GM12873 (cell line): ENCODE results near the gene FILIP1L.

ENCODE experiments used
- TF ChIP-seq, protein P1 (sequence below): IDR thresholded peaks from 2 replicates; pipeline ENCODE4 v1.5.1; 2012; ENCODE audit warnings: low read depth, mild to moderate bottlenecking, moderate library complexity, low read length, control low read depth; ENCODE audit not compliant: insufficient read depth; ENCODE audit errors: missing control alignments

FILIP1L gene

DNA sequence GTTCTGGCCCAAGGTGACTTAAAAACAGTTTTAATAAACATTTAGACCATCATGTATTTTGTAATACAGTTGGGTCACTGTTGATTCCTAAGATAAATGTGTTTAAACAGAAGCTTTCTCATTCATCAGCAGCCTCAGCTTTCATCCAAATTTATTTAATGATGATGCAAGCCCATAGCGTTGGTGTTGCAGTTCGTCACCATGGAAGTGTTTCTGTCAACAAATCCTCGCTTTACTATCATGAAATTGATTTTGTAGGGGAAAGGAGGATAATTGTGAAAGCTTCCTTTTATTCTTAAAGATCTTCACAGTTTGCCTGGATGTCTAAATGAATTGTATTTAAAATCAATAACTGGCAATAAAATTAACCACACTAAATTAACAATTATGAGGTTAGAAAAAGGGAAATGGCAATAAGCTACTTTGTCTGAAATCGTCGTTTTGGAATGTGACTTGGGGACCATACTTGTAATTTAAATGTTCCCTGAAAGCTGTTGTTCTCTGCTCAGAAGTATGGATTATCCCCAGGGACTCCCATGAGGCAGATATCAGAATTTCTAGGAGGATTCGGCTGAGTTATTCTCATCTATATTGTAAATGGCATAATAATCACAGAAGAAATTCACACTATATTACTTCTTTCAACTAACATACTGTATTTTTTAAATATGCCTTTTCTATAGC is 267.7 kb downstream of the FILIP1L start:
- TF ChIP-seq, protein P1, sequence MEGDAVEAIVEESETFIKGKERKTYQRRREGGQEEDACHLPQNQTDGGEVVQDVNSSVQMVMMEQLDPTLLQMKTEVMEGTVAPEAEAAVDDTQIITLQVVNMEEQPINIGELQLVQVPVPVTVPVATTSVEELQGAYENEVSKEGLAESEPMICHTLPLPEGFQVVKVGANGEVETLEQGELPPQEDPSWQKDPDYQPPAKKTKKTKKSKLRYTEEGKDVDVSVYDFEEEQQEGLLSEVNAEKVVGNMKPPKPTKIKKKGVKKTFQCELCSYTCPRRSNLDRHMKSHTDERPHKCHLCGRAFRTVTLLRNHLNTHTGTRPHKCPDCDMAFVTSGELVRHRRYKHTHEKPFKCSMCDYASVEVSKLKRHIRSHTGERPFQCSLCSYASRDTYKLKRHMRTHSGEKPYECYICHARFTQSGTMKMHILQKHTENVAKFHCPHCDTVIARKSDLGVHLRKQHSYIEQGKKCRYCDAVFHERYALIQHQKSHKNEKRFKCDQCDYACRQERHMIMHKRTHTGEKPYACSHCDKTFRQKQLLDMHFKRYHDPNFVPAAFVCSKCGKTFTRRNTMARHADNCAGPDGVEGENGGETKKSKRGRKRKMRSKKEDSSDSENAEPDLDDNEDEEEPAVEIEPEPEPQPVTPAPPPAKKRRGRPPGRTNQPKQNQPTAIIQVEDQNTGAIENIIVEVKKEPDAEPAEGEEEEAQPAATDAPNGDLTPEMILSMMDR = no peak

DNA sequence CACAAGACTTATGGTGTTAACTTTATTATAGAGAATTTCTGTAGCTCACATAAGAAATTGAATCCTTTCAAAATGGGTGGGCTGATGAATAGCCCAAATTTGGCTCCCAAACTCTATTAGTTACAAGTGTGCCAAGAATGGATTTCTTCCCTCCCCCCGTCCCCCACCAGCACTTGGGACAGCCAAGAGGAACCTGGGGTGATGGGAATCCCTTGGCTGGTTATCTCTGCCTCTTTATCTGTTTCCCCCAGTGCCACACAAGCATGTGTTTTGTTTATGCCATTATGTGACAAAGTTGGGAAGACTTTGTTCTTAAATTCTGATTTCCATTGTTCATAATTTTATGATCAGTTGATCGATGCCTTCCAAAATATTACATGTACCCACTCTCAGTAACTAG is 268.3 kb downstream of the FILIP1L start:
- TF ChIP-seq, protein P1 = no peak

- TF ChIP-seq, protein P1 = no peak
These were observed 269.0 kb downstream of the FILIP1L start for GRCh38 chr3:99845331-99845730.

DNA sequence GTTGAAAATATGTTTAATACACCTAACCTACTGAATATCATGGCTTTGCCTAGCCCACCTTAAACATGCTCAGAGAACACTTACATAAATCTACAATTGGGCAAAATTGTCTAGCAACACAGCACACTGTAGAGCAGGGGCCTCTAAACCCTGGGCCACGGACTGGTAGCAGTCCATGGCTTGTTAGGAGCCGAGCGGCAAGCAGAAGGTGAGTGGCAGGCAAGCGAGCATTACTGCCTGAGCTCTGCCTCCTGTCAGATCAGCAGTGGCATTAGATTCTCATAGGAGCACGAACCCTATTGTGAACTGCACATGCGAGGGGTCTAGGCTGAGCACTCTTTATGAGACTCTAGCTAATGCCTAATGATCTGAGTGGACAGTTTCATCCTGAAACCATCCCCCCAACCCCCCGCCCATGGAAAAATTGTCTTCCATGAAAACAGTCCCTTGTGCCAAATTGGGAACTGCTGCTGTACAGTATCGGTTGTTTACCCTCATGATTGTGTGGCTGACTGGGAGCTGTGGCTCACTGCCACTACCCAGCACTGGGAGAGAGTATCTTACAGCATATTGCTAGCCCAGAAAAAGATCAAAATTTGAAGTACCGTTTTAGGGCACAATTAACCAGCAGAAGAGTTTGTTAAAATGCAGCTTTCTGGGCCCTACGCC is 270.6 kb downstream of the FILIP1L start:
- TF ChIP-seq, protein P1 = no peak

DNA sequence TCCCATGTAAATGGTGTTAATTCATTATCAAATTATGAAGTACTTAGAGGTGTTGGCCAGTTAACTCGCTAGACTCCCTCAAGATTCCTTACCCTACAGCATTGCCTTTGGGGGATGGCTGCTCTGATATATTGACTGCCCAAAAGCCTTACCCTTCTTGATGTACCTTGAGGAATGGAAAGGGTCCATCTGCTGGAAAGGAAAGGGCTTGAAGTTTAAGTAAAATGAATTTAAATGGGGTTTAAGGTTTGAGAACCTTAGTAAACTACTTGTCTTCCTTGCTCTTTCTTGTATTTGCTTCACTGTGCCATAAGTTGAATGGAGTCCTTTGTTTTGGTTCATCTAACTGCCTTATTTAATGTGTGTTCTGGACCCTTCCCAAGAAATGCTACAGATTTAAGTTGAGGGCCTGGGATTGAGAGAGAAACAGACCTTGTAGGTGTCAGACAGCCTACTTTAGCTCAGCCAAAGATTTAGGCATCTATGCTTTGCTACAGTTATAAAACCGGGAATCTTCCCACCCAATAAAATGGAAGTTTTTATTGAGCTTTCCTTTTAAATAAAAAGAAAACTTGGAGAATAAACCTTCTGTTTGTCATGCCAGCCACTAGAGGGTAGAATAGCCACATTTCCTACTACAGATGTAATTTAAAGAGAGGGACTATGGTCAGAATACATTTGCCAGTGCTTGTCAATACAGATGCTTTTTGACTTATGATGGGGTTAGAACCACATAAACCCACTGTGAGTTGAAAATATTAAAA is 271.3 kb downstream of the FILIP1L start:
- TF ChIP-seq, protein P1 = peak; percentile 46

DNA sequence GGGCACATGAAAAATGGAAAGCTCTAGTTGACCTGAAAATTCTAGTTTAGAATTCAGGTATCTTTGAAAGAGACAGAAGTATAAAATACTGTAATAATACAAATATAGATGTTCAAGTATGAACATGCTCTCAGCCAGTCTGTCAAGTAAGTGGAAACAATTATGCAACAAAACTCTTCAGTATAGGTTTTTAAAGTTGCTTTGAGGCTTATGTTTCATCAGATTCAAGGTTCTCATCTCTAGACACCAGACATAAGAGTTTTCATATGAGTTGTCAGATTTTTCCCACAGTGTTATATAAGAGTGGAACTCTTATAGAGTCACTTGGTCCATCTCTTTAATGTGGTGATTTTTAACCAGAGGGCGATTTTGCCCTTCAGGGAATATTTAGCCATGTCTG is 274.7 kb downstream of the FILIP1L start:
- TF ChIP-seq, protein P1 = no peak

DNA sequence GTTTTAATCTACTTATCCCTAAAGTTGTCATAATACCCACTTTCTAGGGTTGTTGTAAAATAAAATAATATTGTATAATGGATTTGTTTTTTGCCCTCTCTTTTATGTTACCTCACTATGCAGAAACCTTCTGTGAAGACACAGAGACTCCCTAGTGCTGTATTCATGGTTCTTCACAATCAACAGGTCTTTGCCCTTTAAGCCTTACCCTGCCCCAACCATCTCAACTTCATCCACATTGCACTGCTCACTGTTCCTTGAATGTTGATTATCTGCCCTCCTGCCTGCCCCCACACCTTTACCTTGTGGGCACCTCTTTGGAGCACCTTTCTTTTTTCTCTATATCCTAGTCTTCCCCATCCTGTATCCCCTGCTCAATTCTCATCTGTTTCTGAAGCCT is 275.5 kb downstream of the FILIP1L start:
- TF ChIP-seq, protein P1 = no peak
